Testis (tissue), 3 donors: ENCODE results near the gene ATP13A3. TPM values are rescaled to one million over a fixed set of nuclear protein-coding genes. Genes with fewer than 3 reads are reported as not detected.

Experiments used
- DNase-seq: peaks from one replicate; pipeline ENCODE4 v3.0.0-alpha.2; 2019
- H3K27ac ChIP-seq, 2 donors: fragments of 200-600 bp; sonication (generic); one replicate each; pipeline ENCODE4 v1.5.1; 2019
- H3K27me3 ChIP-seq: fragments of 200-600 bp; sonication (generic); one replicate; pipeline ENCODE4 v1.5.1; 2019
- H3K36me3 ChIP-seq: fragments of 200-600 bp; sonication (generic); one replicate; pipeline ENCODE4 v1.5.1; 2017; ENCODE audit warnings: low read depth; ENCODE audit errors: missing control alignments
- H3K4me1 ChIP-seq: fragments of 200-600 bp; sonication (generic); one replicate; pipeline ENCODE4 v1.5.1; 2019
- H3K4me3 ChIP-seq, 2 donors: fragments of 200-600 bp; sonication (generic); one replicate each; pipeline ENCODE4 v1.5.1; 2017 to 2019
- H3K9me3 ChIP-seq: fragments of 200-600 bp; sonication (generic); one replicate; pipeline ENCODE4 v1.5.1; 2017
- POLR2A ChIP-seq: fragments of 450-650 bp; IDR thresholded peaks from one replicate; pipeline ENCODE4 v1.6.1; 2017; ENCODE audit warnings: antibody characterized with exemption, mild to moderate bottlenecking, moderate library complexity
- WGBS, 2 donors: methylation state at CpG; one replicate each; pipeline ENCODE4 v1.1.5; 2018; 5-methylcytosine and 5-hydroxymethylcytosine counted together
- intact Hi-C: fragments of 100-400 bp; cut with DNase I; formaldehyde crosslinking; loops from one replicate; pipeline ENCODE4 v1.15.1; 2023; ENCODE audit warnings: low total_unique reads
- polyA plus RNA-seq: library from polyadenylated mRNA; stranded (reverse); fragments of 350-450 nt; fragmentation: Illumina TruSeq; extraction: RNeasy Lipid Tissue Mini Kit (QIAGEN cat#74804); gene quantifications from one replicate; pipeline ENCODE4 v1.2.3, GENCODE V29; 2014; ENCODE audit warnings: low read depth, low replicate concordance; ENCODE audit not compliant: insufficient read depth
- total RNA-seq, 2 donors: library from RNA; depleted of rRNA; stranded (reverse); fragments of >200 nt; gene quantifications; one replicate each; pipeline ENCODE4 v1.2.3, GENCODE V29; 2016
- TF ChIP-seq, protein P1 (sequence below), 3 experiments: fragments of 450-650 bp in 2 of 3; fragments of 200-600 bp in 1 of 3; sonication (generic) in 1 of 3; IDR thresholded peaks; one replicate each; pipeline ENCODE4 v1.5.1; 2016 to 2019; ENCODE audit warnings: antibody characterized with exemption in 3 of 3, mild to moderate bottlenecking in 2 of 3, moderate library complexity in 1 of 3

The ATP13A3 gene
- total and polyA plus RNA-seq, 3 donors from 2014 or later = 26.6 to 62.3 (median 51.8) TPM

DNA sequence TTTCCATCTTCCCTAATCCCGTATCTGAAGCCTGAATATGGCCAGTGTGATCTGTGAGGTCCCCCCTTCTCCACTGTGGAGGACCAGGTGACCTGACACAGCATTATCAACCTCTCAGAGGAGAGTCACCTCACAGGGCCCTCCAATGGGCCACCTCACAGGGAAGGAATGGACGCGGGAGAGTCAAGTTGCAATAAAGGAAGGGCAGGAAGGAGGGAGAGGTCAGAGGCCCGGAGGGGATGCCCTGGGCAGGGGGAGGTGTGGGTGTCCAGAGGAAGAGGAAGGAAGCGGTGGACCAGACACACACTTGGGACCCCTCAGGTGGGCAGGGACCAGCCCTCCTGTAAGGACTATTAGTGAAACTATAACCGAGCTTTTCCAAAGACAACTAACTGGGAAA, 102.6 kb downstream of the ATP13A3 start:
- no peak overlapping the region for H3K27ac ChIP-seq
- no peak for TF ChIP-seq POLR2A
- TF ChIP-seq, protein P1, sequence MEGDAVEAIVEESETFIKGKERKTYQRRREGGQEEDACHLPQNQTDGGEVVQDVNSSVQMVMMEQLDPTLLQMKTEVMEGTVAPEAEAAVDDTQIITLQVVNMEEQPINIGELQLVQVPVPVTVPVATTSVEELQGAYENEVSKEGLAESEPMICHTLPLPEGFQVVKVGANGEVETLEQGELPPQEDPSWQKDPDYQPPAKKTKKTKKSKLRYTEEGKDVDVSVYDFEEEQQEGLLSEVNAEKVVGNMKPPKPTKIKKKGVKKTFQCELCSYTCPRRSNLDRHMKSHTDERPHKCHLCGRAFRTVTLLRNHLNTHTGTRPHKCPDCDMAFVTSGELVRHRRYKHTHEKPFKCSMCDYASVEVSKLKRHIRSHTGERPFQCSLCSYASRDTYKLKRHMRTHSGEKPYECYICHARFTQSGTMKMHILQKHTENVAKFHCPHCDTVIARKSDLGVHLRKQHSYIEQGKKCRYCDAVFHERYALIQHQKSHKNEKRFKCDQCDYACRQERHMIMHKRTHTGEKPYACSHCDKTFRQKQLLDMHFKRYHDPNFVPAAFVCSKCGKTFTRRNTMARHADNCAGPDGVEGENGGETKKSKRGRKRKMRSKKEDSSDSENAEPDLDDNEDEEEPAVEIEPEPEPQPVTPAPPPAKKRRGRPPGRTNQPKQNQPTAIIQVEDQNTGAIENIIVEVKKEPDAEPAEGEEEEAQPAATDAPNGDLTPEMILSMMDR (IDR thresholded peaks at IDR 0.05) = no peak
- H3K27me3 ChIP-seq = no peaks in the 10 kb centered on the region
- no peaks in the 10 kb centered on the region for H3K4me1 ChIP-seq
- no peak for DNase-seq
- WGBS, 2 donors = 79 to 80% methylated on average over 6 of the region's 6 CpGs
- intact Hi-C loops = no loop called here
- no peaks in the 10 kb centered on the region for H3K36me3 ChIP-seq
- no peaks in the 10 kb centered on the region for H3K9me3 ChIP-seq
- H3K4me3 ChIP-seq = no peak overlapping the region

DNA sequence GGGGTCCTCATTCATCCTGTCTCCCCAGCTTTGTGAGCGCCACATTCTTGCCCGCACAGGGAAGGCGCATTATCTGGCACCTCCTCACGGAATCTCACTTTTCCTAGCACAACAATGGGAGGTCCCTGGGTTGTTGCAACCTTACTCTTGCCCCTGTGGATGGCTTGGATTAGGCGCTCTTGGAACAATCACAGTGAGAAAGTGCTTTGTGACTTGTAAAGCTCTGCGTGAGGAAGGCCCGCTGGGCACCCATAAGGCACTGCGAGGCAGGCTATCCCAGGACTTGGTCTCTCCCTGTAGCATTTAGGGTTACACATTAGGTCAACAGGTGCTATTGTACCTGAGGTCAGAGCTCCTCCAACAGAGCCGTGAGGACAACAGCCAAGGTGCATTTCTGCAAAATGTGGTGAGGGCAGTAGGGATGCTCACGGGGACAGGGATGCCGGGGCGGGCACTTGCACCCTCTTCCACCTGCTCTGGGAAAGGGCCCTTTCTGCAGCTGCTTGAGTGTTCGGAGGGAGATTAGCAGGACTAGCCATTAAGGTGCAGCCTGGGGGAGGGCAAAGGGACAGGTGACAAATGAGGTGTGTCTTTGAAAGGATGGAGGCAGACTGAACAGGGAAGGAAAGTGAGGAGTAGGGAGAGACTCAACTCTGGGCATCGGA, 103.4 kb downstream of the ATP13A3 start:
- Histone ChIP-seq H3K36me3 (no peaks in the 10 kb centered on the region), H3K9me3 (no peaks in the 10 kb centered on the region), H3K4me3 (no peak overlapping the region), H3K27ac (no peak overlapping the region), H3K27me3 (no peaks in the 10 kb centered on the region), H3K4me1 (no peaks in the 10 kb centered on the region)
- DNase-seq = no peak
- TF ChIP-seq POLR2A = no peak
- TF ChIP-seq, protein P1 (IDR thresholded peaks at IDR 0.05) = no peak
- intact Hi-C loops = no loop called here
- WGBS, 2 donors = 91 to 98% methylated on average over 12 to 14 of the region's 14 CpGs

DNA sequence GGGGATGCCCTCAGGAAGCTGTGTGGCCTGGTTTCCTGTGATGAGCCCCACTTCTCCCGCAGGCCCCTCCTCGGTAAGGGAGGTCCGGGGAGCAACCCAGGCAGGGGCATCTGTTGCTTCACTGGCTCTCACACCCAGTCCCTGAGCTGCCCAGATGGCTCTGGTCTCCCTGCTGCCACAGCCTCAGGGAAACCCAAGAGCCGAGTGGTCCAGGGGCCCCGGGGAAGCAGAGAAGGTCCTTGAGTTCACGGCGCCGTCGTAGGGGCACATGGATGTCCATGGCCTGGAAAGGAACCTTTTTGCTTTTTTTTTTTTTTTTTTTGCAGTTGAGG, 103.9 kb downstream of the ATP13A3 start:
- Histone ChIP-seq H3K4me1 (no peaks in the 10 kb centered on the region), H3K4me3 (no peak overlapping the region), H3K27ac (no peak overlapping the region), H3K9me3 (no peaks in the 10 kb centered on the region), H3K36me3 (no peaks in the 10 kb centered on the region), H3K27me3 (no peaks in the 10 kb centered on the region)
- TF ChIP-seq, protein P1 (IDR thresholded peaks at IDR 0.05) = no peak
- TF ChIP-seq POLR2A = no peak
- no peak for DNase-seq
- WGBS, 2 donors = 83 to 91% methylated on average over 9 of the region's 9 CpGs
- intact Hi-C loops = no loop called here

DNA sequence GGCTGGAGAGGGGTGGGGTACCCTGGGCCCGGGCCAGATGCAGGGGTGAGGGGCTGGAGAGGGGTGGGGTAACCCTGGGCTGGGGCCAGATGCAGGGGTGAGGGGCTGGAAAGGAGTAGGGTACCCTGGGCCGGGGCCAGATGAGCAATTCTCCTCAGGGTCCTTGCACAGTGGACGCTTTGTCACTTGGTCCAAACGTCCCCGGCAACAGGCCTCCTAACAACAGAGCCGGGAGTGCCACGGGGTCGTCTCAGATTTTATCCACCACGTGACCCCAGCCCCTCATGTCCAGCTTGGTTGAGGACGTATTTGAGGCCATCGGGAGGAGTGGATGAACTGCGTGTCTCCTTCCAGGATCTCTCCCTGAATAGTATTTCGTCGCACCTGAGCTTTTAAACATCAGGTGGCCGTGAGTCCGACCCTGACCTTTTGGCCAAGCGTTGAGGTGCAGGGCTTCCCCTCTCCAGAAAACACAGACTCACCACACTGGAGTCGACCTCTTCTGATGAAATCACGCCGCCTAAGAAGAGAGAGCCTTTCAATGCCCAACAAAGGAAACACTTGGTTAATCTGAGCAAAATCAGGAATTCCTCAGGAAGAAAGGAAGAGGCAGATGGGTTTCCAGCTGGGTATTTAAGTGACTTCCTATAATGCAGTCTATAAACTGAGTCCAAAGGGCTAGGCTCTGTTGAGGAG, 104.5 kb downstream of the ATP13A3 start:
- WGBS, 2 donors = 85 to 93% methylated on average over 19 to 20 of the region's 20 CpGs
- Histone ChIP-seq H3K27me3 (no peaks in the 10 kb centered on the region), H3K9me3 (no peaks in the 10 kb centered on the region), H3K27ac (no peak overlapping the region), H3K4me3 (no peak overlapping the region), H3K36me3 (no peaks in the 10 kb centered on the region), H3K4me1 (no peaks in the 10 kb centered on the region)
- TF ChIP-seq, protein P1 (IDR thresholded peaks at IDR 0.05) = no peak
- no peak for TF ChIP-seq POLR2A
- intact Hi-C loops = no loop called here
- DNase-seq = no peak

DNA sequence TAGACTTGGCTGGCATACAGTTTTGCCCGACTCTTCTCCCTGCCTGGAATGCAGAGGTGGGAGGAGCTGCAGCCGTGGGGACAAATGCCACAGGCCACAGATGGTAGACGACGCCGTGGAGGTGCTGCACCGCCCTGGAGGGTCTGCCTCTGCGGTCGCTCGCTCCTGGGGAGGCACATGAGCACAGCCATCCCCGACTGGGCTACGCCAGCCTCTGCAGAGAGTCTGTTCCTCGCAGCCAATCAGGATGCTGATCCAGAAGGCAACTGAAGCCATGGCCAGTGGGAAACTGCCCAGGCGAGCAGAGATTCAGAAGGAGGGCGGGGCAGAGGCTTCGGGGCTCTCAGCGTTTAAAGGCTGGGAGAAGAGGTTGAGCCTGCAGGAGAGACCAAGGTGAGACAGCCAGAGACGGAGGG, 105.3 kb downstream of the ATP13A3 start:
- no peaks in the 10 kb centered on the region for H3K27me3 ChIP-seq
- intact Hi-C loops = no loop called here
- DNase-seq = no peak
- H3K4me1 ChIP-seq = no peaks in the 10 kb centered on the region
- H3K9me3 ChIP-seq = no peaks in the 10 kb centered on the region
- H3K36me3 ChIP-seq = no peaks in the 10 kb centered on the region
- TF ChIP-seq, protein P1 (IDR thresholded peaks at IDR 0.05) = no peak
- no peak for TF ChIP-seq POLR2A
- WGBS, 2 donors = 46 to 62% methylated on average over 10 to 17 of the region's 17 CpGs
- no peak overlapping the region for H3K27ac ChIP-seq
- no peak overlapping the region for H3K4me3 ChIP-seq
